Measurements from ENCODE around the gene MCM10. TPM values are rescaled to one million over a fixed set of nuclear protein-coding genes. Genes with fewer than 3 reads are reported as not detected.
"Not testable (repeated sequence)": the region's sequence is repeated elsewhere in the genome, so short reads cannot be mapped to it uniquely, and the experiment has no call there.

MCM10 gene
- total and polyA plus RNA-seq, 12 donors = 0.07 to 3.8 (median 0.25) TPM; not detected in 3

- no peaks in the 10 kb centered on the region for H3K4me1 ChIP-seq
- no peak within 1 kb of the TSS for H3K27ac ChIP-seq
- TF ChIP-seq, protein P1, sequence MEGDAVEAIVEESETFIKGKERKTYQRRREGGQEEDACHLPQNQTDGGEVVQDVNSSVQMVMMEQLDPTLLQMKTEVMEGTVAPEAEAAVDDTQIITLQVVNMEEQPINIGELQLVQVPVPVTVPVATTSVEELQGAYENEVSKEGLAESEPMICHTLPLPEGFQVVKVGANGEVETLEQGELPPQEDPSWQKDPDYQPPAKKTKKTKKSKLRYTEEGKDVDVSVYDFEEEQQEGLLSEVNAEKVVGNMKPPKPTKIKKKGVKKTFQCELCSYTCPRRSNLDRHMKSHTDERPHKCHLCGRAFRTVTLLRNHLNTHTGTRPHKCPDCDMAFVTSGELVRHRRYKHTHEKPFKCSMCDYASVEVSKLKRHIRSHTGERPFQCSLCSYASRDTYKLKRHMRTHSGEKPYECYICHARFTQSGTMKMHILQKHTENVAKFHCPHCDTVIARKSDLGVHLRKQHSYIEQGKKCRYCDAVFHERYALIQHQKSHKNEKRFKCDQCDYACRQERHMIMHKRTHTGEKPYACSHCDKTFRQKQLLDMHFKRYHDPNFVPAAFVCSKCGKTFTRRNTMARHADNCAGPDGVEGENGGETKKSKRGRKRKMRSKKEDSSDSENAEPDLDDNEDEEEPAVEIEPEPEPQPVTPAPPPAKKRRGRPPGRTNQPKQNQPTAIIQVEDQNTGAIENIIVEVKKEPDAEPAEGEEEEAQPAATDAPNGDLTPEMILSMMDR (IDR thresholded peaks at IDR 0.05) = no peak
- 40 to 45% methylated on average over 10 of the region's 10 CpGs for WGBS, 2 donors
- ATAC-seq (no peak), DNase-seq (no peak)
- H3K36me3 ChIP-seq = no peaks in the 10 kb centered on the region
- intact Hi-C loops (cut with DNase I) = no loop called here
- no peaks in the 10 kb centered on the region for H3K9me3 ChIP-seq
- H3K4me3 ChIP-seq = no peak within 1 kb of the TSS
- H3K27me3 ChIP-seq = peaks cover 0 to 31% (median 14%) of the 10 kb centered on the region in 7 donors
Measured at GRCh38 chr10:13234172-13234571, 72.8 kb downstream of the MCM10 start, which contains the start of gene UCMA. TSS of gene UCMA (minus strand) at chr10:13234374. CDS start at chr10:13234258, 116 bp downstream.

DNA sequence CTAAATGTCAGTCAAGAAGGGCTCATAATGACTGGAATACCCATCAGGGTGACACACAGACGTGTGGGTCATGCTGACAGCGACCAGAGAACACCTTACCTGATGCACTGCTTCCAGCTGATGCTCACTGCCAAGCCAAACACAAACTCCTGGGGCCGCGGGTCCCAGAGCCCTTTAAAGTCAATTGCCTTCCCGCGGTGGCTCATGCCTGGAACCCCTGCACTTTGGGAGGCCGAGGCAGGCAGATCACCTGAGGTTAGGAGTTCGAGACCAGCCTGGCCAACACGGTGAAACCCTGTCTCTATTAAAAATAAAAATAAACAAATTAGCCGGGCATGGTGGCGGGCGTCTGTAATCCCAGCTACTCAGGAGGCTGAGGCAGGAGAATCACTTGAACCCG, 73.4 kb downstream of the MCM10 start:
- H3K27ac ChIP-seq; ATAC-seq; H3K9me3 ChIP-seq; H3K4me3 ChIP-seq; H3K36me3 ChIP-seq; intact Hi-C loops (cut with DNase I); DNase-seq; H3K4me1 ChIP-seq: not testable (repeated sequence)
- WGBS, 2 donors = 91% methylated on average over 13 of the region's 13 CpGs
- peaks cover 0 to 31% (median 14%) of the 10 kb centered on the region in 7 donors for H3K27me3 ChIP-seq

- WGBS, 2 donors = 79 to 83% methylated on average over 8 of the region's 8 CpGs
- no peaks in the 10 kb centered on the region for H3K4me1 ChIP-seq
- no peak overlapping the region for H3K27ac ChIP-seq
- TF ChIP-seq, protein P1 (IDR thresholded peaks at IDR 0.05) = no peak
- DNase-seq (no peak), ATAC-seq (no peak)
- no peak overlapping the region for H3K4me3 ChIP-seq
- intact Hi-C loops (cut with DNase I) = no loop called here
- peaks cover 0 to 31% (median 14%) of the 10 kb centered on the region in 7 donors for H3K27me3 ChIP-seq
- H3K9me3 ChIP-seq = no peaks in the 10 kb centered on the region
- H3K36me3 ChIP-seq = no peaks in the 10 kb centered on the region
Measured at GRCh38 chr10:13236638-13237037, 75.3 kb downstream of the MCM10 start.

- H3K4me3 ChIP-seq = no peak overlapping the region
- H3K4me1 ChIP-seq = no peaks in the 10 kb centered on the region
- H3K27ac ChIP-seq = no peak overlapping the region
- DNase-seq (no peak), ATAC-seq (no peak)
- WGBS, 2 donors = 82% methylated on average over 16 of the region's 16 CpGs
- no peaks in the 10 kb centered on the region for H3K36me3 ChIP-seq
- TF ChIP-seq, protein P1 (IDR thresholded peaks at IDR 0.05) = no peak
- intact Hi-C loops (cut with DNase I) = no loop called here
- no peaks in the 10 kb centered on the region for H3K9me3 ChIP-seq
- peaks cover 0 to 27% (median 11%) of the 10 kb centered on the region in 7 donors for H3K27me3 ChIP-seq
Measured at GRCh38 chr10:13238271-13239077, 77.1 kb downstream of the MCM10 start.

GRCh38 chr10:13239923-13240322, 78.6 kb downstream of the MCM10 start:
- WGBS, 2 donors = 87 to 90% methylated on average over 7 of the region's 7 CpGs
- Histone ChIP-seq H3K27me3 (peaks cover 0 to 12% (median under 1%) of the 10 kb centered on the region in 7 donors), H3K4me1 (no peaks in the 10 kb centered on the region), H3K4me3 (no peak overlapping the region), H3K9me3 (no peaks in the 10 kb centered on the region), H3K36me3 (no peaks in the 10 kb centered on the region), H3K27ac (no peak overlapping the region)
- TF ChIP-seq, protein P1 (IDR thresholded peaks at IDR 0.05) = no peak
- intact Hi-C loops (cut with DNase I) = no loop called here
- no peak for DNase-seq
- ATAC-seq = no peak
